DOHH2 (cell line): ENCODE data around the gene SEC31B.

Source experiments
- EZH2phosphoT487 ChIP-seq: fragments of 200-600 bp; sonication (generic); IDR thresholded peaks from 2 replicates; pipeline ENCODE4 v1.6.1; 2017; ENCODE audit warnings: borderline replicate concordance, mild to moderate bottlenecking, antibody characterized with exemption, low read length, moderate library complexity, mixed read lengths
- TF ChIP-seq, protein P1 (sequence below): fragments of 200-600 bp; sonication (generic); IDR thresholded peaks from one replicate; pipeline ENCODE4 v1.5.1; 2014; ENCODE audit warnings: antibody characterized with exemption, mild to moderate bottlenecking, low read depth, low read length; ENCODE audit not compliant: poor library complexity, severe bottlenecking

DNA sequence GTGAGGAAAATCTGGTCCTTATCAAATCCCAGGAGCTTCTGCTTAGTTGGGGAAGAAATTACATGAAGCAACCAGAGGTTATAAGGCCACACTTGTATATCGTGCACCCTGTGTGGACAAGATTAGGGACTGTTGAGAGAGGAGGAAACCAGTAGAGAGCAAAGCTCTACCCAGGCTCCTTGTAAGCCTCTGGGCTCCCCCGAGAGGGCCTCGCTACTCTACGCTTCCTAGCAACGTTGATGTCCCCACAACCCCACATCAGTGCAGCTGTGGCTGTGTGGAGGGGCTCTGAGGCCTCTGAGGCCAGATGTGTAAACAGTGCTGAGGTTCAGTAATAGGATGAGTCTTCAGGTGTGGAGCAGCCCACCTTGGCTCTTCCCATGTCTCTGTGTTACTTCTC, 32.1 kb upstream of the SEC31B start:
- TF ChIP-seq, protein P1, sequence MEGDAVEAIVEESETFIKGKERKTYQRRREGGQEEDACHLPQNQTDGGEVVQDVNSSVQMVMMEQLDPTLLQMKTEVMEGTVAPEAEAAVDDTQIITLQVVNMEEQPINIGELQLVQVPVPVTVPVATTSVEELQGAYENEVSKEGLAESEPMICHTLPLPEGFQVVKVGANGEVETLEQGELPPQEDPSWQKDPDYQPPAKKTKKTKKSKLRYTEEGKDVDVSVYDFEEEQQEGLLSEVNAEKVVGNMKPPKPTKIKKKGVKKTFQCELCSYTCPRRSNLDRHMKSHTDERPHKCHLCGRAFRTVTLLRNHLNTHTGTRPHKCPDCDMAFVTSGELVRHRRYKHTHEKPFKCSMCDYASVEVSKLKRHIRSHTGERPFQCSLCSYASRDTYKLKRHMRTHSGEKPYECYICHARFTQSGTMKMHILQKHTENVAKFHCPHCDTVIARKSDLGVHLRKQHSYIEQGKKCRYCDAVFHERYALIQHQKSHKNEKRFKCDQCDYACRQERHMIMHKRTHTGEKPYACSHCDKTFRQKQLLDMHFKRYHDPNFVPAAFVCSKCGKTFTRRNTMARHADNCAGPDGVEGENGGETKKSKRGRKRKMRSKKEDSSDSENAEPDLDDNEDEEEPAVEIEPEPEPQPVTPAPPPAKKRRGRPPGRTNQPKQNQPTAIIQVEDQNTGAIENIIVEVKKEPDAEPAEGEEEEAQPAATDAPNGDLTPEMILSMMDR: no peak
- TF ChIP-seq EZH2phosphoT487: no peak
